ENCODE data around the gene RAB9A. TPM values are rescaled to one million over a fixed set of nuclear protein-coding genes. Genes with fewer than 3 reads are reported as not detected.

RAB9A gene, protein sequence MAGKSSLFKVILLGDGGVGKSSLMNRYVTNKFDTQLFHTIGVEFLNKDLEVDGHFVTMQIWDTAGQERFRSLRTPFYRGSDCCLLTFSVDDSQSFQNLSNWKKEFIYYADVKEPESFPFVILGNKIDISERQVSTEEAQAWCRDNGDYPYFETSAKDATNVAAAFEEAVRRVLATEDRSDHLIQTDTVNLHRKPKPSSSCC
- total RNA-seq = 16.2 and 29.4 TPM in 2 replicates

DNA sequence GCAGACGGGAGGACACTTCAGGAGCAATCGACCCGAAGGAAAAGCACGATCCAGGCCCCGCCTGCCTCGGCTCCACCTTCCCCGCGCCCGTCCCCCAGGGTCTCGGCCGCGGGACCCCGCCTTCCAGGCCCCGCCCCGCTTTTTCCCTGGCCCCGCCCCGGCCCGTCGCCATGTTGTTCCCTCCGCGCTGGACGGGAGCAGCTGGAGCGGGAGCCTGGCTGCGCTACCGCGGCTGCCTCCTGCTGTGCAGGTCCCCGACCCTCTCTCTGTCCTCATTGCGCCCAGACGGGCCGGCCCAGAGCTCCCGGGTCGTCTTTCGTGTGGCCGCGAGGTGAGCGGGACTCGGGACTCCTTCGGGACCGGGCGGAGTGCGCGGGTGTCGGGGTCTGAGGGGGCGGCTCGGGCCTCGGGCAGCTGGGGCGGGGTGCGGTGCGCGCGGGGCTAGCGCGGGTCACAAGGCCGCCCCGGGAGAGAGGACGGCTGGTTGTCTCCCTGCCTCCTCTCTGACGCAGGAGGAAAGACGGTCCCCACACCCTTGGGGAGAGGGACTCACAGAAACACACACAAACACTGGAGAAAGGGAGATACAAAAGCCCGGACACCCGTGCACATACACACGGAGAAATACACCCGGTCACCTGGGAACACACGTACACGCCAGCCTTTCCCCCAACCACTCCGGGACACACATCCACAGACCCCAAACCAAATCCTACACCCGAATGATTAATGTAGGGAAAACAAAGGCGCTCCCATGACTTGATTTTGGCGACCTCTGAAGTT is at the start of gene RAB9A:
TSS of gene RAB9A (plus strand) at position 171 of the 783 bp plus-strand sequence. CDS start 19,619 bp downstream, outside the sequence.

DNA sequence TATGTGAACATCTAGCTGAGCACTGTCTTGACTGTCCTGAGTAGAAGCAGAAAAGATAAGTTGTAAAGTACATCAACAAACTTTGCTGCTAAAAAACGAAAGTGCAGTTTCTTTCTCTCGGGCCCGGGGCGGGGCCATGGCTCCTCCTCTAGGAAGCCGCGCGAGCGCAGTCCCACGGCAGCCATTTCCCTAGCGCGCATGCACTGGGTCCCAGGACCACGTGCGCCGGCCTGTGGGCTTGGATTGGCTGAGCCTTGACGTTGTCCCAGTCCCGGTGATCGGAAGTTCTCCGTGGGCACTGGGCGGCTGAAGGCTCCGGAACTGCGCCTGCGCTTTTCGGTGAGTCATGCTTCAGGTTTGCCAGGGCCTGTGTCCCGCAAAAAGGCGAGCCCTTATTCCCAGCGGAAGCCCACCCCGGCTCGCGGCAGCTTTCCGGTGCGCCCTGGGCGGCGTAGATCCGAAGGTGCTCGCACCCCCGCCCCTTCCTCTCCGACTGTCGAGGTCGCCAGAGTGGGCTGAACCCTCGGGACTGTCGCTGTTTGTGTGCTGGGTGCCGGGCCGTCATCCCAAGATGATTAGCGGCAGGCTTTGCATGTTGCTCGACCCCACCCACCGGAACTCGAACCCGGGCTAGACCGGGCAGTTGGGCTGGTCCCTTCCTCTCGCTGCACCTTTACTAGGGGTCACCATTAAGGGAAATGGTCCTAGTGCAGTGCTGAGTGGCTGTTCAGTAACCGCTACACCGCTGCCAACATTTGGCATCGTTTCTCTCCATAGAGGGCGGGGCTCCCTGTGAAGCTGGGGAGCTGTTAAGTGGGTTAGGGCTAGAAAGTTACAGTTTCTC is 35.9 kb upstream of the RAB9A start, which contains the start of gene TCEANC:
TSS of gene TCEANC (plus strand) at position 292 of the 844 bp plus-strand sequence. CDS start 9,368 bp downstream, outside the sequence.

DNA sequence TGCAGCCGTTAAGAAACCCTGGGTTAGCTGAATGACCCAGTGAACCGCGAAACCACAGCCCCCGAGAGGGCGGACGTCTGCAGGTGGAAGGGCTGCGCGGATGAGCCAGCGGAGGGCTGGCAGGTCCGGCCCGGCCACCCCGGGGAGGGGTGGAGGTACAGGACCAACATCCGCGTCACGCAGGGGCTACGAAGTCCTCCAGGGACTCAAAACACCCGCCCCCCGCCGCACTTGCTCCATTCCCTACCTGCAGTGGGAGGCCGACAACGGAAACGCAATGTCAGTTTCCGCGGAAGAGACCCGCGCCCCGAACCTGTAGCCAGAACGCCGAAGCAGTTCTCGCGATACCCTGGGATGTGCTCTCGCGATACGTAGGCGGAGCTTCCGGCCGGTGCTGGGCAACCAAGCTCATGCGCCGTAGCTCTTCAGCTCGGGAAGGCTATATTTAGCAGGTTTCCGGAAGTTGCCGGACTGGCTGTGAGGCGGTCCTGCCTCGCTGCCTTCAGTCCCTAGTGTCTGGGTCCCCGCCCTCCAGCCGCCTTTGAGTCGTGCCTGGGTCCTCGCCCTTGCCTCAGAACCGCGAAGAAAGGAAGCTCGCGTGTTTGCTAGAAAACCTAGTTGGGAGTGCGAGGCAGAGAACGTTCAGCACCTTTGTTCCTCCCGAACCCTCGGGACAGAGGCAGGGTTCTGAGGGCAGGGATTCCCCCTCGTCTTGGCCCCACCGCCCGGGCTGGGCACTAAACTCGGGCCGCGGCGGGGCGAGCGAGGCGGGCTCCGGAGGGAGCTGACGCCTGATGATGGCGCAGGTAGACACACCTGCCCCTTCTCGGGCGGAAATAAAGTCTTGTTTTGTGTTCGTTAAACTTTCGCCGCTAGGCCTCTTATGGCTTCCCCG is 45.6 kb downstream of the RAB9A start, which contains the start of the genes OFD1 and TRAPPC2:
TSS of gene OFD1 (plus strand) at position 471 of the 895 bp plus-strand sequence. CDS start at position 795, 324 bp downstream.
TSS of gene TRAPPC2 (minus strand) at position 343 of the 895 bp plus-strand sequence. CDS start 14,657 bp downstream, outside the sequence.

Other genes with a start within 250 kb of the RAB9A start
- gene EGFL6, start 119.5 kb upstream of the RAB9A start, total RNA-seq = not detected in 2 replicates
- gene TCEANC, start 36.0 kb upstream of the RAB9A start, total RNA-seq = 1.5 and 3.9 TPM in 2 replicates
- gene TRAPPC2, start 45.5 kb downstream of the RAB9A start, total RNA-seq = 12.1 and 14.3 TPM in 2 replicates
- gene OFD1, start 45.6 kb downstream of the RAB9A start, total RNA-seq = 10.1 and 10.4 TPM in 2 replicates
- gene GPM6B, start 128.0 kb downstream of the RAB9A start, total RNA-seq = not detected in 2 replicates

All from smooth muscle cell of the umbilical artery (primary cell).